ENCODE results near the gene CERKL.
A peak's percentile ranks its signal among the peaks of the same experiment; 100 is the strongest.

CERKL gene

GRCh38 chr2:181566334-181567032, 90.4 kb downstream of the CERKL start:
- Mint-ChIP-seq H3K36me3 (no peaks in the 10 kb centered on the region), H3K27me3 (peaks cover 5% of the 10 kb centered on the region), H3K4me3 (no peak overlapping the region), H3K27ac (no peak overlapping the region), H3K4me1 (peaks cover 4% of the 10 kb centered on the region), H3K9me3 (no peaks in the 10 kb centered on the region)
- CTCF ChIA-PET: interaction anchor here (4.7 kb wide), 1 partner anchor 149 kb away, joined by 16 read pairs; no protein-coding TSS in a partner anchor
- DNase-seq: no peak

GRCh38 chr2:181563101-181563692, 93.7 kb downstream of the CERKL start:
- Mint-ChIP-seq H3K27ac (no peak overlapping the region), H3K36me3 (peaks cover 3% of the 10 kb centered on the region), H3K9me3 (no peaks in the 10 kb centered on the region), H3K4me3 (no peak overlapping the region), H3K27me3 (peaks cover 5% of the 10 kb centered on the region), H3K4me1 (peaks cover 2% of the 10 kb centered on the region)
- no peak for DNase-seq
- CTCF ChIA-PET: interaction anchor here (1.4 to 1.6 kb wide), 2 partner anchors 152 kb away, joined by 3 to 4 read pairs; no protein-coding TSS in a partner anchor

GRCh38 chr2:181558371-181558770, 98.5 kb downstream of the CERKL start:
- DNase-seq: no peak
- Mint-ChIP-seq H3K9me3 (no peaks in the 10 kb centered on the region), H3K4me3 (no peak overlapping the region), H3K36me3 (peaks cover 3% of the 10 kb centered on the region), H3K27me3 (peaks cover 5% of the 10 kb centered on the region), H3K27ac (no peak overlapping the region), H3K4me1 (no peaks in the 10 kb centered on the region)
- CTCF ChIA-PET: no interaction called here

GRCh38 chr2:181554061-181554830, 102.7 kb downstream of the CERKL start:
- Mint-ChIP-seq H3K27ac (no peak overlapping the region), H3K27me3 (no peaks in the 10 kb centered on the region), H3K9me3 (no peaks in the 10 kb centered on the region), H3K4me3 (no peak overlapping the region), H3K36me3 (peaks cover 5% of the 10 kb centered on the region), H3K4me1 (no peaks in the 10 kb centered on the region)
- no peak for DNase-seq
- CTCF ChIA-PET: no interaction called here

GRCh38 chr2:181553244-181553643, 103.7 kb downstream of the CERKL start:
- Mint-ChIP-seq H3K4me3 (no peak overlapping the region), H3K27me3 (no peaks in the 10 kb centered on the region), H3K27ac (no peak overlapping the region), H3K4me1 (no peaks in the 10 kb centered on the region), H3K9me3 (no peaks in the 10 kb centered on the region), H3K36me3 (peaks cover 9% of the 10 kb centered on the region)
- CTCF ChIA-PET: no interaction called here
- DNase-seq: no peak

GRCh38 chr2:181552808-181553207, 104.1 kb downstream of the CERKL start:
- H3K36me3 Mint-ChIP-seq: peaks cover 12% of the 10 kb centered on the region
- no peak for DNase-seq
- H3K27ac Mint-ChIP-seq: no peak overlapping the region
- CTCF ChIA-PET: no interaction called here
- H3K4me3 Mint-ChIP-seq: no peak overlapping the region
- H3K4me1 Mint-ChIP-seq: no peaks in the 10 kb centered on the region
- no peaks in the 10 kb centered on the region for H3K9me3 Mint-ChIP-seq
- no peaks in the 10 kb centered on the region for H3K27me3 Mint-ChIP-seq

GRCh38 chr2:181546086-181546485, 110.8 kb downstream of the CERKL start:
- DNase-seq: no peak
- no peaks in the 10 kb centered on the region for H3K9me3 Mint-ChIP-seq
- no peaks in the 10 kb centered on the region for H3K4me1 Mint-ChIP-seq
- H3K27me3 Mint-ChIP-seq: no peaks in the 10 kb centered on the region
- no peak overlapping the region for H3K4me3 Mint-ChIP-seq
- CTCF ChIA-PET: interaction anchor here (1.7 kb wide), 1 partner anchor 70 kb away, joined by 3 read pairs; no protein-coding TSS in a partner anchor
- H3K36me3 Mint-ChIP-seq: peaks cover 27% of the 10 kb centered on the region
- no peak overlapping the region for H3K27ac Mint-ChIP-seq

GRCh38 chr2:181542170-181542569, 114.7 kb downstream of the CERKL start:
- H3K27ac Mint-ChIP-seq: peak overlapping the region; percentile 53
- peaks cover 49% of the 10 kb centered on the region for H3K36me3 Mint-ChIP-seq
- CTCF ChIA-PET: no interaction called here
- H3K27me3 Mint-ChIP-seq: no peaks in the 10 kb centered on the region
- no peaks in the 10 kb centered on the region for H3K9me3 Mint-ChIP-seq
- H3K4me3 Mint-ChIP-seq: no peak overlapping the region
- no peaks in the 10 kb centered on the region for H3K4me1 Mint-ChIP-seq
- no peak for DNase-seq

GRCh38 chr2:181540421-181540820, 116.5 kb downstream of the CERKL start:
- no peaks in the 10 kb centered on the region for H3K27me3 Mint-ChIP-seq
- no peaks in the 10 kb centered on the region for H3K9me3 Mint-ChIP-seq
- no peaks in the 10 kb centered on the region for H3K4me1 Mint-ChIP-seq
- CTCF ChIA-PET: no interaction called here
- H3K36me3 Mint-ChIP-seq: peaks cover 54% of the 10 kb centered on the region
- no peak for DNase-seq
- H3K4me3 Mint-ChIP-seq: no peak overlapping the region
- H3K27ac Mint-ChIP-seq: peak overlapping the region; percentile 30

- H3K4me3 Mint-ChIP-seq: no peak overlapping the region
- no peak overlapping the region for H3K27ac Mint-ChIP-seq
- H3K27me3 Mint-ChIP-seq: no peaks in the 10 kb centered on the region
- H3K9me3 Mint-ChIP-seq: no peaks in the 10 kb centered on the region
- CTCF ChIA-PET: interaction anchor here (1.0 kb wide), 2 partner anchors 178 to 432 kb away, joined by 3 to 4 read pairs; no protein-coding TSS in a partner anchor
- no peaks in the 10 kb centered on the region for H3K4me1 Mint-ChIP-seq
- DNase-seq: no peak
- peaks cover 84% of the 10 kb centered on the region for H3K36me3 Mint-ChIP-seq
Measured at GRCh38 chr2:181536730-181537129, 120.2 kb downstream of the CERKL start.

GRCh38 chr2:181528441-181528840, 128.5 kb downstream of the CERKL start:
- Mint-ChIP-seq H3K27ac (no peak overlapping the region), H3K4me3 (no peak overlapping the region), H3K27me3 (no peaks in the 10 kb centered on the region), H3K9me3 (no peaks in the 10 kb centered on the region), H3K36me3 (peaks cover 65% of the 10 kb centered on the region), H3K4me1 (no peaks in the 10 kb centered on the region)
- CTCF ChIA-PET: interaction anchor here (0.7 kb wide), 1 partner anchor 428 kb away, joined by 4 read pairs; no protein-coding TSS in a partner anchor
- no peak for DNase-seq

- no peak for DNase-seq
- peaks cover 65% of the 10 kb centered on the region for H3K36me3 Mint-ChIP-seq
- CTCF ChIA-PET: no interaction called here
- H3K9me3 Mint-ChIP-seq: no peaks in the 10 kb centered on the region
- no peaks in the 10 kb centered on the region for H3K27me3 Mint-ChIP-seq
- H3K4me3 Mint-ChIP-seq: no peak overlapping the region
- H3K4me1 Mint-ChIP-seq: no peaks in the 10 kb centered on the region
- no peak overlapping the region for H3K27ac Mint-ChIP-seq
Measured at GRCh38 chr2:181527058-181527457, 129.8 kb downstream of the CERKL start.

- no peak overlapping the region for H3K4me3 Mint-ChIP-seq
- no peaks in the 10 kb centered on the region for H3K27me3 Mint-ChIP-seq
- H3K4me1 Mint-ChIP-seq: no peaks in the 10 kb centered on the region
- no peaks in the 10 kb centered on the region for H3K9me3 Mint-ChIP-seq
- peaks cover 66% of the 10 kb centered on the region for H3K36me3 Mint-ChIP-seq
- DNase-seq: no peak
- H3K27ac Mint-ChIP-seq: no peak overlapping the region
- CTCF ChIA-PET: interaction anchor here (1.6 kb wide), 1 partner anchor 60 kb away, joined by 4 read pairs; no protein-coding TSS in a partner anchor
Measured at GRCh38 chr2:181526014-181526413, 130.9 kb downstream of the CERKL start.

- no peaks in the 10 kb centered on the region for H3K9me3 Mint-ChIP-seq
- H3K27ac Mint-ChIP-seq: no peak overlapping the region
- no peak overlapping the region for H3K4me3 Mint-ChIP-seq
- no peaks in the 10 kb centered on the region for H3K4me1 Mint-ChIP-seq
- H3K36me3 Mint-ChIP-seq: peaks cover 61% of the 10 kb centered on the region
- no peaks in the 10 kb centered on the region for H3K27me3 Mint-ChIP-seq
- CTCF ChIA-PET: interaction anchor here (0.7 kb wide), 1 partner anchor 174 kb away, joined by 3 read pairs; no protein-coding TSS in a partner anchor
- no peak for DNase-seq
Measured at GRCh38 chr2:181523756-181524155, 133.1 kb downstream of the CERKL start.
